ENCODE measurements around the gene TNFSF12.

The TNFSF12 gene

GRCh38 chr17:7544911-7545310 is 3.9 kb upstream of the TNFSF12 start:
- DNase-seq, result no peak

GRCh38 chr17:7549401-7550055 is 670 bp downstream of the TNFSF12 start:
- DNase-seq, result peak; percentile 21 to 55

- no peak for DNase-seq
Observed at GRCh38 chr17:7550344-7550743, 1.5 kb downstream of the TNFSF12 start.

- DNase-seq, result no peak
Observed at GRCh38 chr17:7551396-7551795, 2.5 kb downstream of the TNFSF12 start.

GRCh38 chr17:7552621-7553051 is 3.8 kb downstream of the TNFSF12 start:
- DNase-seq, result peak; percentile 67 to 76

GRCh38 chr17:7553356-7553755 is 4.5 kb downstream of the TNFSF12 start:
- DNase-seq, result no peak

GRCh38 chr17:7555320-7555948 is 6.6 kb downstream of the TNFSF12 start:
- DNase-seq, result no peak

- DNase-seq, result no peak
Observed at GRCh38 chr17:7556627-7557026, 7.8 kb downstream of the TNFSF12 start.

GRCh38 chr17:7557147-7557764 is 8.4 kb downstream of the TNFSF12 start:
- DNase-seq, result no peak

- DNase-seq, result peak in 1 of 2 donors; percentile 67
Observed at GRCh38 chr17:7557775-7558543, 9.1 kb downstream of the TNFSF12 start.

GRCh38 chr17:7558544-7559319 is 9.9 kb downstream of the TNFSF12 start, which contains the start of gene TNFSF13:
TSS of gene TNFSF13 (plus strand) at chr17:7558750. CDS start at chr17:7559040, 290 bp downstream.
- no peak for DNase-seq

GRCh38 chr17:7559320-7560171 is 10.7 kb downstream of the TNFSF12 start:
- no peak for DNase-seq

- peak; percentile 59 to 66 for DNase-seq
Observed at GRCh38 chr17:7560172-7561027, 11.5 kb downstream of the TNFSF12 start.

GRCh38 chr17:7561028-7561575 is 12.2 kb downstream of the TNFSF12 start:
- peak; percentile 83 to 86 for DNase-seq

GRCh38 chr17:7561589-7562207 is 12.8 kb downstream of the TNFSF12 start, which contains the start of gene SENP3:
TSS of gene SENP3 (plus strand) at chr17:7561919. CDS start at chr17:7563077, 1,158 bp downstream.
- peak; percentile 91 to 95 for DNase-seq

GRCh38 chr17:7562208-7562605 is 13.3 kb downstream of the TNFSF12 start:
- no peak for DNase-seq

- no peak for DNase-seq
Observed at GRCh38 chr17:7563115-7563869, 14.4 kb downstream of the TNFSF12 start.

- DNase-seq, result no peak
Observed at GRCh38 chr17:7569571-7569970, 20.7 kb downstream of the TNFSF12 start.

- DNase-seq, result no peak
Observed at GRCh38 chr17:7570351-7570750, 21.5 kb downstream of the TNFSF12 start.

Measured in CD4-positive, alpha-beta T cell treated with Interferon alpha-2 for 1 hour (primary cell).